D721Med (cell line): ENCODE data around the gene PPP3R1.

Experiments
- DNase-seq: peaks from one replicate; pipeline ENCODE4 v3.0.0; 2011; ENCODE audit warnings: low spot score; ENCODE audit not compliant: insufficient read length
- FAIRE-seq: peaks from 2 replicates; lab custom pipeline; 2011; peaks lifted over from hg19 to GRCh38; lab: Jason Lieb, UNC
- CTCF ChIP-seq: IDR thresholded peaks from 2 replicates; pipeline ENCODE4 v1.5.1; 2012; ENCODE audit warnings: mild to moderate bottlenecking, control low read depth; ENCODE audit not compliant: insufficient read depth; ENCODE audit errors: missing control alignments

Gene PPP3R1

DNA sequence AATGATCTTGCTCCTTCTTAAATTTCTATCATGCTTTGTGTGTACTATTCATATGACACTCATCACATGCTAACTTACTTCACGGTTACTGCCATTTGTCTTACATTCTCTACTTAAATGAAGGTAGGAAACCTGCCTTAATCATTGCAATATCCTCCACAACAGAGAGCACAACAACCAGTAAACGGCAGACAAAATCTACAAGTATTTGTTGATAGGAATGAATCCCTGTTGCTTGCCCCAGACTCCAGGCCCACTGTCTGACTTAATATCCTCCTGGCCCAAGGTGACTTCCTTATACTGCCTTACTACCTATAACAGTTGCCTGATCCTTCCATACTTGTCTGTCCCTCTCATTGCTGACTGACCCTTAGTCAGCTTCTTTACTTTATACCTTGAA is 3.5 kb downstream of the PPP3R1 start:
- FAIRE-seq (no peak), DNase-seq (no peak)
- no peak for TF ChIP-seq CTCF

GRCh38 chr2:68248361-68248760 is 4.0 kb downstream of the PPP3R1 start:
- FAIRE-seq: no peak
- DNase-seq: no peak
- TF ChIP-seq CTCF: no peak

DNA sequence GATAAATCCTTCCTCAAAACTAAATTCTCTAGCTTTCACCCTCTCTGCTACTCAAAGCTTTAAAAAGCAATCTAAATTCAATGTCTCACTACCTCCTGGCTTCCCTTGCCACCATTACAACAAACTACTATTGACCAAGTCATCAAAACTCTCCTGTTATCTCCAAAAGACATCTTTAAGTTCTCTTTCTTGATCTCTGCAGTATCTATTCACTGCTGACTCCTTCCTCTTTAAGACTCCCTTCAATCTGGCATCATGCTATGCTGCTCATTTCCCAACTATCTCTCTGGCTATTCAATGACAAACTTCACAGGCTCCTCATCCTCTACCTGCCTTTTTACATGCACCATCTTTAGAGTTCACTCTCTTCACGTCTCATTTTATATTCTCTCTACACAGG is 5.9 kb downstream of the PPP3R1 start:
- TF ChIP-seq CTCF: no peak
- FAIRE-seq: no peak
- no peak for DNase-seq

GRCh38 chr2:68245672-68246071 is 6.7 kb downstream of the PPP3R1 start:
- DNase-seq (no peak), FAIRE-seq (no peak)
- no peak for TF ChIP-seq CTCF

DNA sequence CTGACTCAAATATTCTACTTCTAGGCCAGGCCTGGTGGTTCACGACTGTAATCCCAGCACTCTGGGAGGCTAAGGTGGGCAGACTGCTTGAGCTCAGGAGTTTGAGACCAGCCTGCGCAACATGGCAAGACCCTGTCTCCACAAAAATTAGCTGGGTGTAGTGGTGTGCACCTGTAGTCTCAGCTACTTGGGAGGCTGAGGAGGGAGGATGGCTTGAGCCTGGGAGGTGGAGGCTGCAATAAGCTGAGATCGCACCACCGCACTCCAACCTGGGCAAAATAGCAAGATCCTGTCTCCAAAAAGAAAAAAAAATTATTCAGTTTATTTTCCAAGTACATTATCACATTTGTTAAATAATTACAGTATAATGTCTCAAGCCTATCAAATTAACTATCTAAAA is 7.3 kb downstream of the PPP3R1 start:
- FAIRE-seq (no peak), DNase-seq (no peak)
- no peak for TF ChIP-seq CTCF

GRCh38 chr2:68244456-68244855 is 7.9 kb downstream of the PPP3R1 start:
- no peak for DNase-seq
- no peak for FAIRE-seq
- TF ChIP-seq CTCF: peak; percentile 23

DNA sequence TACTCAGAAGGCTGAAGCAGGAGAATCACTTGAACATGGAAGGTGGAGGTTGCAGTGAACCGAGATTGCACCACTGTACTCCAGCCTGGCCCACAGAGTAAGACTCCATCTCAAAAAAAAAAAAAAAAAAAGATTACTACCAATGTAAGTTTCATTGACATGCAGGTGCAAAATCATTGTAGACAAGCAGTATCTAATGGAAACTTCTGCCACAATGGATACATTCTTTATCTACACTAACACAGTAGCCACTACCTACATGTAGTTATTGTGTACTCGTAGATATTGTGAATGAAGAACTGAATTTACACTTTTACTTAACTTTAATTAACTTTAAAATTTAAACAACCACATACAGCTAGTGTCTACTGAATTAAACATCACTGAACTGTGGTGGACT is 10.6 kb downstream of the PPP3R1 start:
- FAIRE-seq (no peak), DNase-seq (no peak)
- TF ChIP-seq CTCF: no peak
